GM12892 (cell line): ENCODE measurements around the gene SLC6A3.

Experiments used
- POLR2A ChIP-seq: IDR thresholded peaks from 2 replicates; pipeline ENCODE4 v1.6.1; 2011; ENCODE audit warnings: low read depth, low read length, control low read depth
- POLR2AphosphoS5 ChIP-seq: IDR thresholded peaks from 2 replicates; pipeline ENCODE4 v1.6.1; 2011; ENCODE audit warnings: low read depth, low read length, control low read depth
- TAF1 ChIP-seq: IDR thresholded peaks from 2 replicates; pipeline ENCODE4 v1.6.1; 2011; ENCODE audit warnings: low read depth, mild to moderate bottlenecking, control low read depth, low read length, borderline replicate concordance

DNA sequence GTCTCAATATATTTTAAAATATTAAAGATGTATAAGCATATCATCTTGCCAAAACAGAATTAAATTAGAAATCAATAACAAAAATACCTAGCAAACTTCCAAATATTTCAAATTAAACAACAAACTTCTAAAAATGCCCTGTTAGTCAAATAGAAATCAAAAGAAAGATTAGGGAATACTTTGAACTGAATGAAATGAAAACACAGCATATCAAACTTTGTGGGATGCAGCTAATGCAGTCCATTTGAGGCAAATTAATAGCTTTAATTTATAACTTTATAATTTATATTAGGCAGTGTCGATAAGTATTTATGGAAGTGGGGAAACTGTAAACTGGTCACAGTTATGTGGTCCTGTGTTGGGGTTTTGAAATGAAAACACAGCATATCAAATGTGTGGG is 17.1 kb downstream of the SLC6A3 start:
- TF ChIP-seq POLR2A: no peak
- no peak for TF ChIP-seq POLR2AphosphoS5
- TF ChIP-seq TAF1: no peak
